ENCODE results near the gene MYEF2.
A peak's percentile ranks its signal among the peaks of the same experiment; 100 is the strongest.

MYEF2 gene, protein sequence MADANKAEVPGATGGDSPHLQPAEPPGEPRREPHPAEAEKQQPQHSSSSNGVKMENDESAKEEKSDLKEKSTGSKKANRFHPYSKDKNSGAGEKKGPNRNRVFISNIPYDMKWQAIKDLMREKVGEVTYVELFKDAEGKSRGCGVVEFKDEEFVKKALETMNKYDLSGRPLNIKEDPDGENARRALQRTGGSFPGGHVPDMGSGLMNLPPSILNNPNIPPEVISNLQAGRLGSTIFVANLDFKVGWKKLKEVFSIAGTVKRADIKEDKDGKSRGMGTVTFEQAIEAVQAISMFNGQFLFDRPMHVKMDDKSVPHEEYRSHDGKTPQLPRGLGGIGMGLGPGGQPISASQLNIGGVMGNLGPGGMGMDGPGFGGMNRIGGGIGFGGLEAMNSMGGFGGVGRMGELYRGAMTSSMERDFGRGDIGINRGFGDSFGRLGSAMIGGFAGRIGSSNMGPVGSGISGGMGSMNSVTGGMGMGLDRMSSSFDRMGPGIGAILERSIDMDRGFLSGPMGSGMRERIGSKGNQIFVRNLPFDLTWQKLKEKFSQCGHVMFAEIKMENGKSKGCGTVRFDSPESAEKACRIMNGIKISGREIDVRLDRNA

GRCh38 chr15:48177766-48178647 lies at the start of gene MYEF2:
MYEF2 (minus strand) TSS chr15:48178295; CDS start chr15:48178237, 58 bp downstream.
- POLR2A ChIA-PET = interaction anchor here (0.6 to 1.0 kb wide), 3 partner anchors 10 to 26 kb away, joined by 3 to 4 read pairs (median 3); no protein-coding TSS in a partner anchor
- peak; percentile 68 for DNase-seq (ENCODE audit: extremely low spot score)
- CTCF ChIA-PET = no interaction called here

DNA sequence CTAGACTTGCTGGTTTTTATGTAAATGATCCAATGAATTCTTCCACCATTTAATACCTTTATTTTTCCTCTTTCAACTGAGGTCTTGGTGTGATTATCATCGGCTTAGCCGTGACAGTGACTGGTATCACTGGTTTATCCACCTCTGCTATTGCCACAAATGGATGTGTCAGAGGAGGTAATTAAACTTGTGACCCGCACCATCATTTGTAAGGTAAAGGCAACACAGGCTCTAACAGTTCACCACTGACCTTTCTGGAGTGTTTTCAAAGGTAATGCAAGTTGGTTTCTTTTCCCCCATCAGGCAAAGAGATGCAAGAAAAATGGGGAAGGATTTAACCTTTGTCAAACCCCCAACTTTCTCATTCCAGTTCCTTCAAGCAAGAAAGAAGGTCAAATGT lies 47.7 kb upstream of the MYEF2 start:
- TF ChIP-seq TARDBP (IDR thresholded peaks at IDR 0.05) (no peak), L3MBTL2 (conservative IDR thresholded peaks at IDR 0.05) (no peak), SUZ12 (IDR thresholded peaks at IDR 0.05) (no peak), BHLHE40 (IDR thresholded peaks at IDR 0.05; ENCODE audit: borderline replicate concordance) (no peak), SP1 (IDR thresholded peaks at IDR 0.05) (no peak), ZNF384 (IDR thresholded peaks at IDR 0.05) (no peak), NFRKB (IDR thresholded peaks at IDR 0.05) (no peak), FOXA1 (IDR thresholded peaks at IDR 0.05) (no peak)
- CTCF ChIA-PET = no interaction called here
- POLR2A ChIA-PET = no interaction called here

More at GRCh38 chr15:48177766-48178647, at the start of gene MYEF2:
- TF ChIP-seq FOXM1 (IDR thresholded peaks at IDR 0.05; ENCODE audit: borderline replicate concordance) (0 out of 2 replicates have a peak, but pooled peaks have one; percentile 53), FOXA1 (IDR thresholded peaks at IDR 0.05) (no peak), BHLHE40 (IDR thresholded peaks at IDR 0.05; ENCODE audit: borderline replicate concordance) (no peak), L3MBTL2 (conservative IDR thresholded peaks at IDR 0.05) (no peak; the same call in 1 of the 2 replicates), ZNF384 (IDR thresholded peaks at IDR 0.05) (no peak), SUZ12 (IDR thresholded peaks at IDR 0.05) (no peak)

DNA sequence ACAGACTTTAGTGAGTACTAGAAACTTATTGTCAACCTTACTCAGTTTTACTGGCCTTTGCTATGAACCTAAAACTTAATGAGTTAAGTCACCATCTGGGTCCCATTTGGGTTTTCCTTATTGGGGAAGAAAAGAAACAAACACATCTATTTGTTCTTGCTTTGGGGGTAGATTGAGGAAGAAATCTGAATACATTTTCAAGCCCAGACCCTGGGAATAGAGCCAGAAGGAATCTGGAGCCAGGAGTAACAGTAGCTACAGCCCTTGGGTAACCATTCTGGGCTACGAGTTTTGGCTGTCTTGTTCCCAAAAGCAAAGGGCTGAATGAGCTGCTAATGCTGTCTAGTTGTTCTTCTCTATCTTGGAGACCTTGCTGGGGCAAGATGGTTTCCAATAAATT lies 44.5 kb upstream of the MYEF2 start:
- ChIA-PET CTCF (no interaction called here), POLR2A (no interaction called here)
- DNase-seq (ENCODE audit: extremely low spot score) = no peak
- TF ChIP-seq SUZ12 (IDR thresholded peaks at IDR 0.05) (no peak), HDGF (IDR thresholded peaks at IDR 0.05; ENCODE audit: borderline replicate concordance) (no peak)
- TF ChIP-seq, protein P1, sequence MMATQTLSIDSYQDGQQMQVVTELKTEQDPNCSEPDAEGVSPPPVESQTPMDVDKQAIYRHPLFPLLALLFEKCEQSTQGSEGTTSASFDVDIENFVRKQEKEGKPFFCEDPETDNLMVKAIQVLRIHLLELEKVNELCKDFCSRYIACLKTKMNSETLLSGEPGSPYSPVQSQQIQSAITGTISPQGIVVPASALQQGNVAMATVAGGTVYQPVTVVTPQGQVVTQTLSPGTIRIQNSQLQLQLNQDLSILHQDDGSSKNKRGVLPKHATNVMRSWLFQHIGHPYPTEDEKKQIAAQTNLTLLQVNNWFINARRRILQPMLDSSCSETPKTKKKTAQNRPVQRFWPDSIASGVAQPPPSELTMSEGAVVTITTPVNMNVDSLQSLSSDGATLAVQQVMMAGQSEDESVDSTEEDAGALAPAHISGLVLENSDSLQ (IDR thresholded peaks at IDR 0.05) = no peak

More for the DNA sequence above, 47.7 kb upstream of the MYEF2 start:
- DNase-seq (ENCODE audit: extremely low spot score) = no peak

- ChIA-PET CTCF (no interaction called here), POLR2A (no interaction called here)
- TF ChIP-seq FOXM1 (IDR thresholded peaks at IDR 0.05; ENCODE audit: borderline replicate concordance) (no peak), FOXA1 (IDR thresholded peaks at IDR 0.05) (no peak), TARDBP (IDR thresholded peaks at IDR 0.05) (no peak), L3MBTL2 (conservative IDR thresholded peaks at IDR 0.05) (no peak), SP1 (IDR thresholded peaks at IDR 0.05) (no peak), FOXK2 (IDR thresholded peaks at IDR 0.05) (no peak), CTBP1 (IDR thresholded peaks at IDR 0.05; ENCODE audit: borderline replicate concordance) (no peak), ZNF384 (IDR thresholded peaks at IDR 0.05) (no peak), LEF1 (IDR thresholded peaks at IDR 0.05; ENCODE audit: borderline replicate concordance) (no peak), ELF4 (IDR thresholded peaks at IDR 0.05) (no peak), ARNT (IDR thresholded peaks at IDR 0.05) (no peak), BHLHE40 (IDR thresholded peaks at IDR 0.05; ENCODE audit: borderline replicate concordance) (no peak), HDGF (IDR thresholded peaks at IDR 0.05; ENCODE audit: borderline replicate concordance) (no peak), NFRKB (IDR thresholded peaks at IDR 0.05) (no peak), SUZ12 (IDR thresholded peaks at IDR 0.05) (no peak)
- TF ChIP-seq, protein P1 (IDR thresholded peaks at IDR 0.05) = no peak
- no peak for DNase-seq (ENCODE audit: extremely low spot score)
These were observed 43.8 kb upstream of the MYEF2 start for GRCh38 chr15:48221885-48222284.

DNA sequence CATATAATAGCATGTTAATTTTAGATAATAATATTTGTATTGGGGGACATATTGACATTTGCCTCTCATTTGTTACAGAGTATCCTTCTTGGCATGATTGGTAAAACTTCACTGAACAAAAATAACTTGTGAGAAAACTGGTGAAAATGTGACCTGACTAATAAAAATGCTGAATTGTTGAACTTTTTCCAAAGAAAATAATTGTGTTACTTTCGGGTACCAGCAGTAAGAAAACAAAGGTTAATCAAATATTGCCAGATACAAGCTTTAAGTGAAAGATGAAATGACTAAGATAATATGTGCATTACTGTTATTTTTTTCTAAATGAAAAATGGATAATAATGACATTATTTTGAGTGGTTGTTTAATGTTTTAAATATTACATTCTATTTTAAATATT lies 43.2 kb upstream of the MYEF2 start:
- no peak for DNase-seq (ENCODE audit: extremely low spot score)
- ChIA-PET POLR2A (no interaction called here), CTCF (no interaction called here)
- no peak for TF ChIP-seq LEF1 (IDR thresholded peaks at IDR 0.05; ENCODE audit: borderline replicate concordance)
- TF ChIP-seq, protein P1 (IDR thresholded peaks at IDR 0.05) = no peak
- no peak for TF ChIP-seq NFRKB (IDR thresholded peaks at IDR 0.05)
- no peak for TF ChIP-seq FOXM1 (IDR thresholded peaks at IDR 0.05; ENCODE audit: borderline replicate concordance)
- no peak for TF ChIP-seq ARNT (IDR thresholded peaks at IDR 0.05)
- no peak for TF ChIP-seq CTBP1 (IDR thresholded peaks at IDR 0.05; ENCODE audit: borderline replicate concordance)
- no peak for TF ChIP-seq SP1 (IDR thresholded peaks at IDR 0.05)
- no peak for TF ChIP-seq FOXA1 (IDR thresholded peaks at IDR 0.05)
- no peak for TF ChIP-seq TARDBP (IDR thresholded peaks at IDR 0.05)
- no peak for TF ChIP-seq BHLHE40 (IDR thresholded peaks at IDR 0.05; ENCODE audit: borderline replicate concordance)
- TF ChIP-seq FOXK2 (IDR thresholded peaks at IDR 0.05) = no peak
- no peak for TF ChIP-seq L3MBTL2 (conservative IDR thresholded peaks at IDR 0.05)
- TF ChIP-seq ZNF384 (IDR thresholded peaks at IDR 0.05) = no peak
- no peak for TF ChIP-seq SUZ12 (IDR thresholded peaks at IDR 0.05)
- TF ChIP-seq HDGF (IDR thresholded peaks at IDR 0.05; ENCODE audit: borderline replicate concordance) = no peak
- TF ChIP-seq ELF4 (IDR thresholded peaks at IDR 0.05) = no peak
